Activated naive CD4-positive, alpha-beta T cell treated with anti-CD3 and anti-CD28 coated beads, Interleukin-2, amount 10 ng/mL, durations not matched to agents 7 days and 5 days (primary cell): ENCODE results near the gene TNFAIP8L3.
"Not testable (repeated sequence)": the region's sequence is repeated elsewhere in the genome, so short reads cannot be mapped to it uniquely, and the experiment has no call there.

Experiments used
- CTCF ChIA-PET: fragments of 350-600 bp; sonication (Branson Sonifier 250); formaldehyde crosslinking; loops from one replicate; lab custom pipeline; 2021; ENCODE audit warnings: antibody characterized with exemption; lab: Charles Lee
- DNase-seq: peaks from one replicate; pipeline ENCODE4 v3.0.0-alpha.2; 2020
- H3K27ac Mint-ChIP-seq: one replicate; pipeline ENCODE4 v1.8.0; 2021; ENCODE audit warnings: mild to moderate bottlenecking, moderate library complexity, mixed read lengths
- H3K27me3 Mint-ChIP-seq: one replicate; pipeline ENCODE4 v1.8.0; 2021; ENCODE audit warnings: mild to moderate bottlenecking, mixed read lengths
- H3K36me3 Mint-ChIP-seq: one replicate; pipeline ENCODE4 v1.8.0; 2021; ENCODE audit warnings: mixed read lengths
- H3K4me1 Mint-ChIP-seq: one replicate; pipeline ENCODE4 v1.8.0; 2021; ENCODE audit warnings: mixed read lengths
- H3K4me3 Mint-ChIP-seq: one replicate; pipeline ENCODE4 v1.8.0; 2021; ENCODE audit warnings: mild to moderate bottlenecking, moderate library complexity, mixed read lengths
- H3K9me3 Mint-ChIP-seq: one replicate; pipeline ENCODE4 v1.8.0; 2021; ENCODE audit warnings: mixed read lengths

Gene TNFAIP8L3

DNA sequence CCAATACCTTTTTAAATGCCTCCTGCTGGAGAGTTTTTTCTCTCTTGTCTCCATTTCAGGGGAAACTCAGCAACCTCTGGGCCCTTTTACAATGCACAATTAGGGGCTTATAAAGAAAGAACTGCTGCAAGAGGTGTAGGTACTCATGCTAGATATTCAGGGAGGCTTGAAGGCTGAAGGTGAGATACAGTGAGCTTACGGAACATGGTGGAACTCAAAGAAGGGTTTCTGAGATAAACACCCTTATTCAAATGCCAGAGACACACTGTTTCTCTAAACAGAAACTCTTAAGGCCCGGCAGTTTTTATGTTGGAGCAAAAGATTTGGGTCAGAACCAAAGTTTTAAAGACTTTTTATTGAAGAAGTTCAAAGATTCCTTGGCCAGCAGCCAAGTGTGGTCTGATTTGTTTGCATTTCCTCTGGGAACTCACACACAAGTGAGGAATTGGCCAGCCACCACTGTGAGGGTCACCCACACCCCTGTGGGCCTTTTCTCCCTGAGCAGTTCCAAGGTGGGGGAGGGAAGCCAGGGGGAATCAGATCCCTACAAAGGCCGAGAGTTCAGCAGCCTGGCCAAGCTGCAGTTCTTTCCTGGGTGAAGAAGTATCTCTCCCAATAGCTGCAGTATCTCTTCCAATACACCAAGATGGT, 47.8 kb downstream of the TNFAIP8L3 start:
- Mint-ChIP-seq H3K27ac (no peak overlapping the region), H3K4me3 (no peak overlapping the region), H3K4me1 (peaks cover 4% of the 10 kb centered on the region), H3K9me3 (no peaks in the 10 kb centered on the region), H3K27me3 (peaks cover 25% of the 10 kb centered on the region), H3K36me3 (no peaks in the 10 kb centered on the region)
- no peak for DNase-seq
- CTCF ChIA-PET = no interaction called here

DNA sequence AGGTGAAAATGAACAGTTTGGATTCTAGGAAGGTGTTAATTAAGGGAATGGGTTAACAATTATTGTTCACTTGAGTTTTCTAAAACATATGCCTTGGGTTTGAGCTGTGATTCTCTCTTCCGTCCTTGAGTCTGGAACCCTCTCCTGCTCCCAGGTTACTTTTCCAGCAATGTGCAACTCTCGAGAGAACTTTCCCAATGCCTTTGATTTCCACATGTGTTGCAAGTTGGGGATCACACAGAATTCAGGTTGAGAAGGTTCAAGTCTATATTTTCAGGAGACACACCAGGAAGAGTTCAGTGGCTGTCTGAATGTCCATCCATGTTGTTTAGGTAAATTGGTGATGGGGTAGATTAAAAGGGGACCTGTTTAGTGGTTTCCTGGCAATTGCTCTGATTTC, 48.7 kb downstream of the TNFAIP8L3 start:
- Mint-ChIP-seq H3K27me3 (peaks cover 16% of the 10 kb centered on the region), H3K27ac (no peak overlapping the region), H3K4me3 (no peak overlapping the region), H3K4me1 (peaks cover 4% of the 10 kb centered on the region), H3K9me3 (no peaks in the 10 kb centered on the region), H3K36me3 (no peaks in the 10 kb centered on the region)
- no peak for DNase-seq
- CTCF ChIA-PET = no interaction called here

DNA sequence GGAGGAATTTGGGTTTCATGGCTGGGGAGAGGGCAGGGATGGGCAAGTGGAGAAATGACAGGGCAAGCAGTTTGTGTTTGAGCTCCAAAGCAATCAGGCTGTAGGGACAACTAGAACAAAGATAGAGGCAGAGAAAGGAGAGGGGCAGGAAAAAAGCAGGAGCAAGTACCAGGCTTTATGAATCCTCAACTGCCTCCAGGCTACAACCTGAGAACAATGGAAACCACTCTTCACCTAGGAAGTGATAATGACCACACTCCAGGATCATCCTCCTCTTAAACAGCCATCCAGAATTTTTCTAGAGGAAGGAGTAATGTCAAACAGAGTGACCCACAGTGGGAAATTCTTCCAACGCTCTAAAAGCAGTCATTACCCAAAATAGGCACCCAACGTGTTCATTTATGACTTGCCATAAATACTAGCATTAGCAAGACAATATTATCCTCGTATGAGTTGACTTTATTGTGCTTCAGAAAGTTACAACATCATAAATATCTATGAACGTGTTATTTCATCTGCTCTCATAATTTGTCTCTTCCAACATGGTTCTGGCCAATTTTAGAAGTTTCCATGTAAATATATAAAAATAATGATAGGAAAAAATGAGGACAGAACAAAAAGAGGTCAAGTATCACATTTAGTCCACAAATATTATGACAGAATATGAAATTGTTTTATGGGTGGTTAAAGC, 50.5 kb downstream of the TNFAIP8L3 start:
- Mint-ChIP-seq H3K36me3 (no peaks in the 10 kb centered on the region), H3K27ac (no peak overlapping the region)

DNA sequence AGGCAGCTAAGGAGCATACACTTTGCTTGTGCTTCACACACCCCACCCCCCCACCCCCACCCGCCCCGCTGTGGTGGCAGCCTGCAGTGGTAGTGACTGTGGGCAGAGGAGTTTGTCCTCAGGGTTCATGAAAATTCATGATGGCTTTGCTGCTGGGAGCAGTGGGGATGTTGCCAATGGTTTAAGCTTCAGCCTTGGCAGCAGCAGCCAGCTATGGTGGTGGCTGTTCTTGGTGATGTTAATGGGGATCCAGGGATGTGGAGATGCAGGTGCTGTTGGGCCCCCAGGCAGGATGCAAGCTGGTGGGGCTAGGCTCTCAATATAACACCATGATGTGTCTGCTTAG, 55.8 kb downstream of the TNFAIP8L3 start:
- no peak for DNase-seq
- no peak overlapping the region for H3K4me3 Mint-ChIP-seq
- no peaks in the 10 kb centered on the region for H3K4me1 Mint-ChIP-seq
- H3K27ac Mint-ChIP-seq = no peak overlapping the region
- no peaks in the 10 kb centered on the region for H3K36me3 Mint-ChIP-seq
- no peaks in the 10 kb centered on the region for H3K9me3 Mint-ChIP-seq
- H3K27me3 Mint-ChIP-seq = peaks cover 4% of the 10 kb centered on the region
- CTCF ChIA-PET = no interaction called here

More for the DNA sequence above, 50.5 kb downstream of the TNFAIP8L3 start:
- no peaks in the 10 kb centered on the region for H3K9me3 Mint-ChIP-seq
- CTCF ChIA-PET = no interaction called here
- no peak overlapping the region for H3K4me3 Mint-ChIP-seq
- DNase-seq = no peak
- H3K4me1 Mint-ChIP-seq = peaks cover 3% of the 10 kb centered on the region
- H3K27me3 Mint-ChIP-seq = peaks cover 16% of the 10 kb centered on the region

DNA sequence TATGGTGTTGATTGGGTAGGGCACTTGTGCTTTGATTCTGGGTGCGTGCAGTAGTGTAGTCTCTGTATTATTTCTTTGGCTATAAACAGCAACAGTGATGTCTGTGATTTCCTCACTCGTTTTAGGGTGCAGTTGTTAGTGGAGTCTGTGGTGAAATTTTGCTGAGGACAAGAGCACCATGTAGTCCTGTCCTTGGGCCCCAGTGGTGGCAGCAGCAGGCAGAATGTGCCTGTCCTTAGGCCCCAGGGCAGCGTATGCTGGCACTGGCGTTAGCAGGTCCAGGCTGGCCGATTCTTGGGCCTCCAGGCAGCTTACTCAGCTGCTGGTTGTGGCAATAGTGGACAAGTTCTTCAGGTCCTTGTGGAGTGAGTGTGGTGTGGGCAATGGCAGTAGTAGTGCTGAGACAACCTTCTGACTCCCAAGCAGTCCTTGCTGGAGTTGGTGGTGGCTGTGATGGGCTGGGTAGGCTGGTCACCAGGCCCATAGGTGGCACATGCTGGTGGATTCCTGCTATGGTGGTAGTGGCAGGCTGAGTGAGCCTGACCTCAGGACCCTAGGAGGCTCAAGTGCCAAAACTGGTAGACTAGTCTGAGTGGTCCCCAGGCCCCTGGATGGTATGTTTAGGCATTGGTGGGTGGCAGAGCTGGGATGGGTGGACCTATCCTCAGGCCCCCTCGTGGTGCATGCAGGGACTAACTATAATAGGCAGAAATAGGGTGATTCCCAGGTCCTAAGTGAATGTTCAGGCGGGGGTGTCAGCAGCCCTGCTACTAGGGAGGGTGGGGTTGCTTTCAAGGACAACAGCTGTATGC, 56.3 kb downstream of the TNFAIP8L3 start:
- no peak for DNase-seq
- CTCF ChIA-PET = no interaction called here
- no peak overlapping the region for H3K4me3 Mint-ChIP-seq
- H3K9me3 Mint-ChIP-seq = no peaks in the 10 kb centered on the region
- H3K36me3 Mint-ChIP-seq = no peaks in the 10 kb centered on the region
- no peak overlapping the region for H3K27ac Mint-ChIP-seq
- H3K27me3 Mint-ChIP-seq = no peaks in the 10 kb centered on the region
- H3K4me1 Mint-ChIP-seq = no peaks in the 10 kb centered on the region

DNA sequence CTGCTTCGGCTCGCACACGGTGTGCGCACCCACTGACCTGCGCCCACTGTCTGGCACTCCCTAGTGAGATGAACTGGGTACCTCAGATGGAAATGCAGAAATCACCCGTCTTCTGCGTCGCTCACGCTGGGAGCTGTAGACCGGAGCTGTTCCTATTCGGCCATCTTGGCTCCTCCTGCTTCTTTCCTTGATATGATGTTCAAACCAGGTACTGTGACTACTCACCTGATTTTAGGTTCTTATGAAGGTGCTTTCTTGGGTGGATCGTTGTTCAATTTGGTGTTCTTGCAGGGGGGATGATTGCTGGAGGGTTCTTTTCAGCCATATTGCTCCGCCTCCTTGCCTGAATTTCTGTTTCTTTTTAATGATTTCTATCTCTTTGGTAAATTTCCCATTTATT, 57.2 kb downstream of the TNFAIP8L3 start:
- H3K36me3 Mint-ChIP-seq, DNase-seq, H3K4me1 Mint-ChIP-seq, H3K27ac Mint-ChIP-seq, H3K9me3 Mint-ChIP-seq, H3K27me3 Mint-ChIP-seq, CTCF ChIA-PET, H3K4me3 Mint-ChIP-seq: not testable (repeated sequence)

DNA sequence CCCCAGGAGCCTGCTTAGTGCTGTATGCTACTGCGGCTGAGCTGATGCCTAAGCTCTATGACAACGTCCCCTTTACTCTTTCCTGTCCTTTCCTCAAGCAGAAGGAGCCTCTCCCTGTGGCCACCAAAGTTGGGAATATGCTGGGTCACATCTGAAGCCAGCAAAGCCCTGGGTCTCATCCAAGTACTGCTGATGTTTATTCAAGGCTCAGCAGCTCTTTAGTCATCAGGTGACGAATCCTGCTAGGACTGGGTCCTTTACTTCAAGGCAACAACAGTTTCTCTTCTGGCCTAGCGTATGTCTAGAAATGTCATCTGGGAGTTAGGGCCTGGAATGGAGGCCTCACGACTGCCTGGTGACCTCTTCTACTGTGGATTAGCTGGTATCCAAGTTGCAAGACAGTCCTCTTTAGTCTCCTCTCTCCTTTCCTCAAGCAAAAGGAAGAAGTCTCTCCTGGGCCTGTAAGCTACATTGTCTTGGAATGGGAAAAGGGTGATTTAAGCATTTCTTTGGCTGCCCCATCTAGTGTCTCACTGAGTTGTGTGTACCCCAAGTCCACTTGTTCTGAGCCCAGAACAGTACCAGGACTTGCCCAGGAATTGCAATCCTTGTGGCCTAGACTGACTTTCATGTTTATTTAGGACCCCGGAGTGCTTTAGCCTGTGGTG, 63.9 kb downstream of the TNFAIP8L3 start:
- Mint-ChIP-seq H3K27ac (no peak overlapping the region), H3K36me3 (peaks cover 1% of the 10 kb centered on the region), H3K9me3 (no peaks in the 10 kb centered on the region), H3K4me1 (no peaks in the 10 kb centered on the region), H3K27me3 (no peaks in the 10 kb centered on the region), H3K4me3 (no peak overlapping the region)
- no peak for DNase-seq
- CTCF ChIA-PET = no interaction called here

DNA sequence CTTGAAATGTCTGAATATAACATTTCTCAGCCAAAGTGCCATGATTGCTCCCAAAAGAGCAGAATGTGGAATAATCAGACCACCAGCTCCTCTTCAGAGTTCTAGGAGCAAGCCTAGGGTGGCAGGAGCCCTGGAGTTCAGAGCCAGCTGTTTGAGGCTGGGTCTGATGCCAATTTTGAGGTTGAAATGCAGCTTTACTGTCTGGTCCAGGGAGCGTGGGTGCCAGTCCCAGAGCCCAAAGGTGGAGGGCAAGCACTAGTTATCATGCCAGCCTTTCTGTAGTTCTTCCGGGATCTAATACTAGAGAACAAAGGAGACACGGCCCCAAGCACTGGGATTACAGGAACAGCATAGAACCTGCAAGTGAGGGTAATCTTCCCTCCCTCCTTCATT, 69.3 kb downstream of the TNFAIP8L3 start:
- CTCF ChIA-PET = interaction anchor here (0.6 kb wide), 1 partner anchor 857 kb away, joined by 3 read pairs; no protein-coding TSS in a partner anchor
- DNase-seq = no peak
- Mint-ChIP-seq H3K27ac (no peak overlapping the region), H3K36me3 (peaks cover 1% of the 10 kb centered on the region), H3K27me3 (no peaks in the 10 kb centered on the region), H3K4me1 (no peaks in the 10 kb centered on the region), H3K4me3 (no peak overlapping the region), H3K9me3 (no peaks in the 10 kb centered on the region)

DNA sequence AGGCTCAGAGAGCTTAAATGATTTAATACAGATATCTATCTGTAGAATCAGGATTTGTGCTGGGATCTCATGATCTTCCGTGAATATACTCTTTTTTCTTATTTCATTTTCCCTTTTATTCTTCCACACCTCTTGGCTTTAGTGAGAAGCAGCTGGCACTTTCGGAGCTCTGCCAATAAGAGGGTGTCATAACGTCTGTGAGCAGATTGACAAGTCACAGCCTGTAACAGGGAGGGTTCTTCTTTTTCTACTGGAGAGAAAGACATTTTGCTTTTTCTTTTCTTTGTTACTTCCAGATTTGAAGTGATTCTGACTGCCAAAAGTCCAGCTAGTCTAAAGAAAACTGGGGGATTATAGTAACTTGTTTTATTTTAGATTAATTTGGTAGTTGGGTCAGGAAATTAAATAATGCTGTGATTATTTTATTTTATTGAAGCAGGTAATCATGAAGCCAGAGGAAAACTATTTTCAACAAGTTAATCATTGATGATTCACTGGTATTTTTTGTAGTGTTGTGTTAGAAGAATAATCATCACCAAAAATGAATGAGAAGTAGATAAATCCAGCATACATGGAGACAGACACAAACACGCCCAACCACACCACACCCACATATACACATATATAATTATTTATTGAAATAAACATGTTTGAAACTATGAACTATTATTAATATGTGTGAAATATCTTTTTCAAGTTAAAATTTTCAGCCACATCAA, 69.8 kb downstream of the TNFAIP8L3 start:
- no peaks in the 10 kb centered on the region for H3K4me1 Mint-ChIP-seq
- DNase-seq = no peak
- H3K9me3 Mint-ChIP-seq = no peaks in the 10 kb centered on the region
- H3K27me3 Mint-ChIP-seq = no peaks in the 10 kb centered on the region
- H3K36me3 Mint-ChIP-seq = peaks cover 1% of the 10 kb centered on the region
- H3K4me3 Mint-ChIP-seq = no peak overlapping the region
- no peak overlapping the region for H3K27ac Mint-ChIP-seq
- CTCF ChIA-PET = no interaction called here

DNA sequence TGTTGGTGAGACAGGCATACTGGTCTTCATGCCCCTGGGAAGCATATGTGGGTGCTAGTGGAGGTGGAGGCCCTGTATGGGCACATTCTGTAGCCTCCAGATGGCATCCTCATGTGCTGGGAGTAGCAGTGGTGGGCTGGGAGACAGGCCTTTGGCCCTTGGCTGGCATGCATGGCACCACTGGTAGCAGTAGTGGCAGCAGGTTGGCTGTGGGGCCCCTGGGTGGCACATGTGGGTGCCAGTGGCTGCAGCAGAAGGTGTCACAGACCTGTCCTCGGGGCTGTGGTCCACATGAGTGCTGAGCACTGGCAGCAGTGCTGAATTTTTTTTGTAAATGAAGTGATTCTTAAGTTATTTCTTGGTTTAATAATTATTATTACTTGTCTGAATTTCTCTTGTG, 71.2 kb downstream of the TNFAIP8L3 start:
- no peak overlapping the region for H3K4me3 Mint-ChIP-seq
- no peaks in the 10 kb centered on the region for H3K4me1 Mint-ChIP-seq
- DNase-seq = no peak
- CTCF ChIA-PET = no interaction called here
- H3K27me3 Mint-ChIP-seq = no peaks in the 10 kb centered on the region
- H3K27ac Mint-ChIP-seq = no peak overlapping the region
- peaks cover 1% of the 10 kb centered on the region for H3K36me3 Mint-ChIP-seq
- no peaks in the 10 kb centered on the region for H3K9me3 Mint-ChIP-seq

DNA sequence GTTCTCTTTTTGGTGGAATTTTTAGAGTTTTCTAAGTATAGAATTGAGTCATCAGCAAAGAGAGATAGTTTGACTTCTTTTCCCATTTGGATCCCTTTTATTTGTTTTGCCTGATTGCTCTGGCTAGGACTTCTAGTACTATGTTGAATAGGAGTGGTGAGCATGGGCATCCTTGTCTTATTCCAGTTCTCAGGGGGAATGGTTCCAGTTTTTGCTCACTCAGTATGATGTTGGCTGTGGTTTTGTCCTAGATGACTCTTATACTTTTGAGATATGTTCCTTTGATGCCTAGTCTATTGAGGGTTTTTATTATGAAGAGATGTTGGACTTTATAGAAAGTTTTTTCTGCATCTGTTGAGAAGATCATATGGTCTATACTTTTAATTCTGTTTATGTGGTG, 72.5 kb downstream of the TNFAIP8L3 start:
- CTCF ChIA-PET = no interaction called here

DNA sequence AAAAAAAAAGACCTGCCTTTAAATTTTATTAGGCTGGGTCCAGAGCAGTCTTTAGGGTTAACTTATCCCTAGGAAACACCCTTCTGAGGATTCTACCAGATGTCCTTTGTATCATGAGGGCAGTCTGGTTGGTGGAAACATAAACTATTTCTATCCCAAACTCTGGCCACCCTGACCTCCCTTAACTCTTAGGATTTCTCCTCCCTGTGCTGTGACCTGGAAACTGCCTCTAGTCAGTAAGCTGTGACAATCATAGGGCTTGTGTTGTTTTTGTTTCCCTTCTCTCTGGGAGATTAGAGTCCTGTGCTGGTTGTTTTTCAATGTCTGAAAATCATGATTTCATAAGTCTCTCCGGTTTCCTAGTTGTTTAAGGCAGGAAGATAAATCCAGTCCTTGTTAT, 78.1 kb downstream of the TNFAIP8L3 start:
- DNase-seq = no peak
- no peak overlapping the region for H3K27ac Mint-ChIP-seq
- no peaks in the 10 kb centered on the region for H3K9me3 Mint-ChIP-seq
- CTCF ChIA-PET = no interaction called here
- no peaks in the 10 kb centered on the region for H3K4me1 Mint-ChIP-seq
- no peaks in the 10 kb centered on the region for H3K36me3 Mint-ChIP-seq
- no peak overlapping the region for H3K4me3 Mint-ChIP-seq
- no peaks in the 10 kb centered on the region for H3K27me3 Mint-ChIP-seq

More for the DNA sequence above, 72.5 kb downstream of the TNFAIP8L3 start:
- no peak for DNase-seq
- Mint-ChIP-seq H3K36me3 (no peaks in the 10 kb centered on the region), H3K4me1 (no peaks in the 10 kb centered on the region), H3K27me3 (no peaks in the 10 kb centered on the region), H3K27ac (no peak overlapping the region), H3K9me3 (no peaks in the 10 kb centered on the region), H3K4me3 (no peak overlapping the region)

DNA sequence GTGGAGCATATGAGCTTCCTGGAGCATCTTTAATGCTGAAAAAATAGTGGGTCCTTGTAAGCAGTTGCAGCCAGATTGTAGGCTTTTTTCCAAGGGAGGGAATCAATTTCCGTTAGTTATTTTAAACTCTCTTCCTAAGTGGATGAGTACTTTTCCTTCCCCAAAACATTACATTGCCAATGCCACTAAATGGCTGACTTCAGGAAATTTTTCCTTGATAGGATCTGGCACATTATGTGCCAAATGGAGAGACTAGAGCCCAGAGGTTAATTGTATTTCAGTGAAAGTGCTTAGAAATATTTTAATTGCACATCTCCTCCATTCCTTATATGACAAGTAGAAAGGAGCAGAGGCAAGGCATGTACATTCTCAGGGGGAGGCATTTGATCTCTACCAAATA, 83.5 kb downstream of the TNFAIP8L3 start:
- H3K27me3 Mint-ChIP-seq = no peaks in the 10 kb centered on the region
- DNase-seq = no peak
- H3K4me1 Mint-ChIP-seq = no peaks in the 10 kb centered on the region
- CTCF ChIA-PET = no interaction called here
- peaks cover 8% of the 10 kb centered on the region for H3K9me3 Mint-ChIP-seq
- no peak overlapping the region for H3K27ac Mint-ChIP-seq
- H3K36me3 Mint-ChIP-seq = peaks cover 15% of the 10 kb centered on the region
- no peak overlapping the region for H3K4me3 Mint-ChIP-seq

DNA sequence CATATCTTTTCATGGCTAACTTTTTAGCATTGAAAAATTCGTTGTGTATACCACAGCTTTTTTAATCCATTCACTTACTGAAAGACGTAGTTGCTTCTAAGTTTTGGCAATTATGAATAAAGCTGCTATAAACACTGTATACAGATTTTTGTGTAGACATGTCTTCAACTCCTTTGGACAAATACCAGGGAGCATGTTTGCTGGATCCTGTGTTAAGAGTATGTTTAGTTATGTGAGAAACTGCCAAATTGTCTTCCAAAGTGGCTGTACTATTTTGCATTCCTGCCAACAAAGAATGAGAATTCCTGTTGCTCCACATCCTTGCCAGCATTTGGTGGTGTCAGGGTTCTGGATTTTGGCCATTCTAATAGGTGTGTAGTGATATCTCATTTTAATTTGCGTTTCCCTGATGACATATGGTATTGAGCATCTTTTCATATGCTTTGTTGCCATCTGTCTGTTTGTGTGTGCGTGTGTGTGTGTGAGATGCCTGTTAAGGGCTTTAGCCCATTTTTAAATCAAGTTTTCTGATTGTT, 87.5 kb downstream of the TNFAIP8L3 start:
- H3K4me3 Mint-ChIP-seq = no peak overlapping the region
- H3K4me1 Mint-ChIP-seq = no peaks in the 10 kb centered on the region
- CTCF ChIA-PET = no interaction called here
- H3K27me3 Mint-ChIP-seq = no peaks in the 10 kb centered on the region
- H3K9me3 Mint-ChIP-seq = peaks cover 8% of the 10 kb centered on the region
- no peak overlapping the region for H3K27ac Mint-ChIP-seq
- no peak for DNase-seq
- peaks cover 18% of the 10 kb centered on the region for H3K36me3 Mint-ChIP-seq
